Aortic smooth muscle cell (primary cell): ENCODE results near the gene APH1A. TPM values are rescaled to one million over a fixed set of nuclear protein-coding genes. Genes with fewer than 3 reads are reported as not detected.

ENCODE experiments used
- total RNA-seq: library from RNA; depleted of rRNA; stranded (reverse); fragments of >200 nt; gene quantifications from 2 replicates; pipeline ENCODE4 v1.2.3, GENCODE V29; 2014

Gene APH1A
- 88.6 and 93.3 TPM in 2 replicates for total RNA-seq

GRCh38 chr1:150268705-150269403 lies at the start of gene APH1A:
TSS of gene APH1A (minus strand) at chr1:150269016. CDS start at chr1:150268810, 206 bp downstream.

GRCh38 chr1:150293433-150294253 lies 24.8 kb upstream of the APH1A start, which contains the start of gene MRPS21:
TSS of gene MRPS21 (plus strand) at chr1:150293861. CDS start at chr1:150294367, 506 bp downstream.

GRCh38 chr1:150281758-150282557 lies 13.1 kb upstream of the APH1A start, which contains the start of gene CIART:
TSS of gene CIART (plus strand) at chr1:150282554. CDS start at chr1:150283268, 714 bp downstream.

GRCh38 chr1:150257624-150258585 lies 10.9 kb downstream of the APH1A start, which contains the start of gene CA14:
TSS of gene CA14 (plus strand) at chr1:150257774. CDS start at chr1:150258129, 355 bp downstream.

DNA sequence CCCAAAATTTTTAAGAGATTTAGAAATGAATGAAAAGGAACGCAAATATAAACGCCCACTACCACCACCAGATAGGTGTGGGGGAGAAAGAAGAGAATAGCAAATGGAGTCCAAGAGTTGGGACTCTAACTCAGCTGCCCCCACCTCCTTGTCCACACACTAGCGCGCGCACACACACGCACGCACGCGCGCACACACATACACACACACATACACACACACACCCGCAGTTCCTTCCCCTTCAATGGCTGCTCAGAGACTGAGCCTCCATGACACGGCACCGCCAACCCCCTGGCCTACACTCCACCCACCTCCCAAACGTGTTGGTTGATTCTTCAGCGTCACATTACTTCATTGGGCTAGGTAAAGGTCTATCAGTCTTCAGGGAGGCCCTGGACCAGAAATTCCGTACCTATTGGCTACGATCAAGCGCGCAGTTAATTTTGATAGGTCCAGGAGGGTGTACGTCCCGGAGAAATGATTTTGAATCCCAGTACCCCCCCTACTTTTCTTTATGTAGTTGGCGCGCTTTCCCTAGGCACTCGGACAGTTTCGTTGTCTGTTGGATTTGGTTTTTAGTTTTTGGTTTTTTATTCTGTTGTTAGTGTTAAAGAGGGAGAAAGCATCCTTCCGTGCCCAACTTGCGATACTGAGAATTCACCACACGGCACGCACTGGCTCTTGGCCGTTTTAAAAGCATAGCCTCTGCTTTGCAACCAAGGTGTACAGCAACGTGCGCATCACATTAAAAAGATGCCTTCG lies 32.8 kb downstream of the APH1A start, which contains the start of gene ANP32E:
Gene ANP32E (minus strand): TSS at position 261 of the 762 bp plus-strand sequence. CDS start 326 bp downstream, outside the sequence.

Other genes starting within 250 kb of the APH1A start
- 38.0 and 43.8 TPM in 2 replicates for gene VPS45, start 201.2 kb downstream of the APH1A start, total RNA-seq
- gene PLEKHO1, start 119.1 kb downstream of the APH1A start, total RNA-seq = 39.2 and 41.2 TPM in 2 replicates
- gene ANP32E, start 32.9 kb downstream of the APH1A start, total RNA-seq = 28.8 and 36.5 TPM in 2 replicates
- gene CA14, start 11.2 kb downstream of the APH1A start, total RNA-seq = not detected in 2 replicates
- gene C1orf54, start 3.8 kb upstream of the APH1A start, total RNA-seq = 81.9 and 86.9 TPM in 2 replicates
- 8.9 and 9.6 TPM in 2 replicates for gene CIART, start 13.5 kb upstream of the APH1A start, total RNA-seq
- 91.0 and 130 TPM in 2 replicates for gene MRPS21, start 24.8 kb upstream of the APH1A start, total RNA-seq
- 40.6 and 43.3 TPM in 2 replicates for gene PRPF3, start 52.5 kb upstream of the APH1A start, total RNA-seq
- 6.6 and 8.1 TPM in 2 replicates for gene RPRD2, start 95.1 kb upstream of the APH1A start, total RNA-seq
- gene TARS2, start 218.4 kb upstream of the APH1A start, total RNA-seq = 12.2 and 18.4 TPM in 2 replicates
- gene ECM1, start 239.1 kb upstream of the APH1A start, total RNA-seq = 16.4 and 22.4 TPM in 2 replicates
- gene FALEC, start 246.7 kb upstream of the APH1A start, total RNA-seq = 0.31 TPM in 1 of 2 replicates, not detected in the other